ENCODE data around the gene MAL. TPM values are rescaled to one million over a fixed set of nuclear protein-coding genes. Genes with fewer than 3 reads are reported as not detected.

MAL gene
- total and polyA plus RNA-seq, 2 experiments from 2014 or later: 0.24 to 0.31 TPM

- Histone ChIP-seq H3K27ac (ENCODE audit: low read depth) (no peak overlapping the region), H3K4me2 (no peak overlapping the region), H3K4me1 (ENCODE audit: insufficient read depth) (peaks cover 4% of the 10 kb centered on the region), H3K79me2 (replicated peaks; ENCODE audit: insufficient read depth) (no peaks in the 10 kb centered on the region), H3K4me3 (no peak overlapping the region), H3K27me3 (ENCODE audit: insufficient read depth) (no peaks in the 10 kb centered on the region), H3K36me3 (ENCODE audit: insufficient read depth) (no peaks in the 10 kb centered on the region), H3F3A (replicated peaks; ENCODE audit: low read depth) (no peaks in the 10 kb centered on the region), H3K9me2 (ENCODE audit: insufficient read depth) (no peaks in the 10 kb centered on the region), H4K20me1 (replicated peaks; ENCODE audit: insufficient read depth) (no peaks in the 10 kb centered on the region), H2AFZ (0 out of 2 replicates have a peak overlapping the region, but pooled peaks have one; percentile 38)
- Mint-ChIP-seq H3K27me3 (ENCODE audit: insufficient read depth, low read depth, poor library complexity) (peaks cover 22% of the 10 kb centered on the region), H3K27ac (no peak overlapping the region), H3K4me3 (no peak overlapping the region), H3K9me3 (no peaks in the 10 kb centered on the region), H3K4me1 (peaks cover 9% of the 10 kb centered on the region), H3K36me3 (ENCODE audit: low read depth) (no peaks in the 10 kb centered on the region)
- TF ChIP-seq, protein P1, sequence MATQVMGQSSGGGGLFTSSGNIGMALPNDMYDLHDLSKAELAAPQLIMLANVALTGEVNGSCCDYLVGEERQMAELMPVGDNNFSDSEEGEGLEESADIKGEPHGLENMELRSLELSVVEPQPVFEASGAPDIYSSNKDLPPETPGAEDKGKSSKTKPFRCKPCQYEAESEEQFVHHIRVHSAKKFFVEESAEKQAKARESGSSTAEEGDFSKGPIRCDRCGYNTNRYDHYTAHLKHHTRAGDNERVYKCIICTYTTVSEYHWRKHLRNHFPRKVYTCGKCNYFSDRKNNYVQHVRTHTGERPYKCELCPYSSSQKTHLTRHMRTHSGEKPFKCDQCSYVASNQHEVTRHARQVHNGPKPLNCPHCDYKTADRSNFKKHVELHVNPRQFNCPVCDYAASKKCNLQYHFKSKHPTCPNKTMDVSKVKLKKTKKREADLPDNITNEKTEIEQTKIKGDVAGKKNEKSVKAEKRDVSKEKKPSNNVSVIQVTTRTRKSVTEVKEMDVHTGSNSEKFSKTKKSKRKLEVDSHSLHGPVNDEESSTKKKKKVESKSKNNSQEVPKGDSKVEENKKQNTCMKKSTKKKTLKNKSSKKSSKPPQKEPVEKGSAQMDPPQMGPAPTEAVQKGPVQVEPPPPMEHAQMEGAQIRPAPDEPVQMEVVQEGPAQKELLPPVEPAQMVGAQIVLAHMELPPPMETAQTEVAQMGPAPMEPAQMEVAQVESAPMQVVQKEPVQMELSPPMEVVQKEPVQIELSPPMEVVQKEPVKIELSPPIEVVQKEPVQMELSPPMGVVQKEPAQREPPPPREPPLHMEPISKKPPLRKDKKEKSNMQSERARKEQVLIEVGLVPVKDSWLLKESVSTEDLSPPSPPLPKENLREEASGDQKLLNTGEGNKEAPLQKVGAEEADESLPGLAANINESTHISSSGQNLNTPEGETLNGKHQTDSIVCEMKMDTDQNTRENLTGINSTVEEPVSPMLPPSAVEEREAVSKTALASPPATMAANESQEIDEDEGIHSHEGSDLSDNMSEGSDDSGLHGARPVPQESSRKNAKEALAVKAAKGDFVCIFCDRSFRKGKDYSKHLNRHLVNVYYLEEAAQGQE (IDR thresholded peaks at IDR 0.05; ENCODE audit: unreplicated experiment): no peak
- TF ChIP-seq ZNF331 (CRISPR knock-in tag; IDR thresholded peaks at IDR 0.05; ENCODE audit: low read depth) (no peak), NANOG (IDR thresholded peaks at IDR 0.05; ENCODE audit: borderline replicate concordance) (no peak), EZH2phosphoT487 (IDR thresholded peaks at IDR 0.05; ENCODE audit: unreplicated experiment) (no peak), POLR2AphosphoS5 (IDR thresholded peaks at IDR 0.05; ENCODE audit: low read depth) (no peak), ZNF114 (CRISPR knock-in tag; IDR thresholded peaks at IDR 0.05) (no peak), JUNB (IDR thresholded peaks at IDR 0.05; ENCODE audit: unreplicated experiment) (no peak), CREB1 (CRISPR knock-in tag; IDR thresholded peaks at IDR 0.05; ENCODE audit: low read depth) (no peak), STAT1 (IDR thresholded peaks at IDR 0.05; ENCODE audit: unreplicated experiment) (no peak), EZH2 (IDR thresholded peaks at IDR 0.05; ENCODE audit: low read depth, unreplicated experiment) (no peak)
- TF ChIP-seq, protein P2, sequence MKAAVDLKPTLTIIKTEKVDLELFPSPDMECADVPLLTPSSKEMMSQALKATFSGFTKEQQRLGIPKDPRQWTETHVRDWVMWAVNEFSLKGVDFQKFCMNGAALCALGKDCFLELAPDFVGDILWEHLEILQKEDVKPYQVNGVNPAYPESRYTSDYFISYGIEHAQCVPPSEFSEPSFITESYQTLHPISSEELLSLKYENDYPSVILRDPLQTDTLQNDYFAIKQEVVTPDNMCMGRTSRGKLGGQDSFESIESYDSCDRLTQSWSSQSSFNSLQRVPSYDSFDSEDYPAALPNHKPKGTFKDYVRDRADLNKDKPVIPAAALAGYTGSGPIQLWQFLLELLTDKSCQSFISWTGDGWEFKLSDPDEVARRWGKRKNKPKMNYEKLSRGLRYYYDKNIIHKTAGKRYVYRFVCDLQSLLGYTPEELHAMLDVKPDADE (IDR thresholded peaks at IDR 0.05): no peak
- TF ChIP-seq, protein P3, sequence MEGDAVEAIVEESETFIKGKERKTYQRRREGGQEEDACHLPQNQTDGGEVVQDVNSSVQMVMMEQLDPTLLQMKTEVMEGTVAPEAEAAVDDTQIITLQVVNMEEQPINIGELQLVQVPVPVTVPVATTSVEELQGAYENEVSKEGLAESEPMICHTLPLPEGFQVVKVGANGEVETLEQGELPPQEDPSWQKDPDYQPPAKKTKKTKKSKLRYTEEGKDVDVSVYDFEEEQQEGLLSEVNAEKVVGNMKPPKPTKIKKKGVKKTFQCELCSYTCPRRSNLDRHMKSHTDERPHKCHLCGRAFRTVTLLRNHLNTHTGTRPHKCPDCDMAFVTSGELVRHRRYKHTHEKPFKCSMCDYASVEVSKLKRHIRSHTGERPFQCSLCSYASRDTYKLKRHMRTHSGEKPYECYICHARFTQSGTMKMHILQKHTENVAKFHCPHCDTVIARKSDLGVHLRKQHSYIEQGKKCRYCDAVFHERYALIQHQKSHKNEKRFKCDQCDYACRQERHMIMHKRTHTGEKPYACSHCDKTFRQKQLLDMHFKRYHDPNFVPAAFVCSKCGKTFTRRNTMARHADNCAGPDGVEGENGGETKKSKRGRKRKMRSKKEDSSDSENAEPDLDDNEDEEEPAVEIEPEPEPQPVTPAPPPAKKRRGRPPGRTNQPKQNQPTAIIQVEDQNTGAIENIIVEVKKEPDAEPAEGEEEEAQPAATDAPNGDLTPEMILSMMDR (conservative IDR thresholded peaks at IDR 0.05; ENCODE audit: low read depth in 2 of 2): no peak
- TF ChIP-seq, protein P4, sequence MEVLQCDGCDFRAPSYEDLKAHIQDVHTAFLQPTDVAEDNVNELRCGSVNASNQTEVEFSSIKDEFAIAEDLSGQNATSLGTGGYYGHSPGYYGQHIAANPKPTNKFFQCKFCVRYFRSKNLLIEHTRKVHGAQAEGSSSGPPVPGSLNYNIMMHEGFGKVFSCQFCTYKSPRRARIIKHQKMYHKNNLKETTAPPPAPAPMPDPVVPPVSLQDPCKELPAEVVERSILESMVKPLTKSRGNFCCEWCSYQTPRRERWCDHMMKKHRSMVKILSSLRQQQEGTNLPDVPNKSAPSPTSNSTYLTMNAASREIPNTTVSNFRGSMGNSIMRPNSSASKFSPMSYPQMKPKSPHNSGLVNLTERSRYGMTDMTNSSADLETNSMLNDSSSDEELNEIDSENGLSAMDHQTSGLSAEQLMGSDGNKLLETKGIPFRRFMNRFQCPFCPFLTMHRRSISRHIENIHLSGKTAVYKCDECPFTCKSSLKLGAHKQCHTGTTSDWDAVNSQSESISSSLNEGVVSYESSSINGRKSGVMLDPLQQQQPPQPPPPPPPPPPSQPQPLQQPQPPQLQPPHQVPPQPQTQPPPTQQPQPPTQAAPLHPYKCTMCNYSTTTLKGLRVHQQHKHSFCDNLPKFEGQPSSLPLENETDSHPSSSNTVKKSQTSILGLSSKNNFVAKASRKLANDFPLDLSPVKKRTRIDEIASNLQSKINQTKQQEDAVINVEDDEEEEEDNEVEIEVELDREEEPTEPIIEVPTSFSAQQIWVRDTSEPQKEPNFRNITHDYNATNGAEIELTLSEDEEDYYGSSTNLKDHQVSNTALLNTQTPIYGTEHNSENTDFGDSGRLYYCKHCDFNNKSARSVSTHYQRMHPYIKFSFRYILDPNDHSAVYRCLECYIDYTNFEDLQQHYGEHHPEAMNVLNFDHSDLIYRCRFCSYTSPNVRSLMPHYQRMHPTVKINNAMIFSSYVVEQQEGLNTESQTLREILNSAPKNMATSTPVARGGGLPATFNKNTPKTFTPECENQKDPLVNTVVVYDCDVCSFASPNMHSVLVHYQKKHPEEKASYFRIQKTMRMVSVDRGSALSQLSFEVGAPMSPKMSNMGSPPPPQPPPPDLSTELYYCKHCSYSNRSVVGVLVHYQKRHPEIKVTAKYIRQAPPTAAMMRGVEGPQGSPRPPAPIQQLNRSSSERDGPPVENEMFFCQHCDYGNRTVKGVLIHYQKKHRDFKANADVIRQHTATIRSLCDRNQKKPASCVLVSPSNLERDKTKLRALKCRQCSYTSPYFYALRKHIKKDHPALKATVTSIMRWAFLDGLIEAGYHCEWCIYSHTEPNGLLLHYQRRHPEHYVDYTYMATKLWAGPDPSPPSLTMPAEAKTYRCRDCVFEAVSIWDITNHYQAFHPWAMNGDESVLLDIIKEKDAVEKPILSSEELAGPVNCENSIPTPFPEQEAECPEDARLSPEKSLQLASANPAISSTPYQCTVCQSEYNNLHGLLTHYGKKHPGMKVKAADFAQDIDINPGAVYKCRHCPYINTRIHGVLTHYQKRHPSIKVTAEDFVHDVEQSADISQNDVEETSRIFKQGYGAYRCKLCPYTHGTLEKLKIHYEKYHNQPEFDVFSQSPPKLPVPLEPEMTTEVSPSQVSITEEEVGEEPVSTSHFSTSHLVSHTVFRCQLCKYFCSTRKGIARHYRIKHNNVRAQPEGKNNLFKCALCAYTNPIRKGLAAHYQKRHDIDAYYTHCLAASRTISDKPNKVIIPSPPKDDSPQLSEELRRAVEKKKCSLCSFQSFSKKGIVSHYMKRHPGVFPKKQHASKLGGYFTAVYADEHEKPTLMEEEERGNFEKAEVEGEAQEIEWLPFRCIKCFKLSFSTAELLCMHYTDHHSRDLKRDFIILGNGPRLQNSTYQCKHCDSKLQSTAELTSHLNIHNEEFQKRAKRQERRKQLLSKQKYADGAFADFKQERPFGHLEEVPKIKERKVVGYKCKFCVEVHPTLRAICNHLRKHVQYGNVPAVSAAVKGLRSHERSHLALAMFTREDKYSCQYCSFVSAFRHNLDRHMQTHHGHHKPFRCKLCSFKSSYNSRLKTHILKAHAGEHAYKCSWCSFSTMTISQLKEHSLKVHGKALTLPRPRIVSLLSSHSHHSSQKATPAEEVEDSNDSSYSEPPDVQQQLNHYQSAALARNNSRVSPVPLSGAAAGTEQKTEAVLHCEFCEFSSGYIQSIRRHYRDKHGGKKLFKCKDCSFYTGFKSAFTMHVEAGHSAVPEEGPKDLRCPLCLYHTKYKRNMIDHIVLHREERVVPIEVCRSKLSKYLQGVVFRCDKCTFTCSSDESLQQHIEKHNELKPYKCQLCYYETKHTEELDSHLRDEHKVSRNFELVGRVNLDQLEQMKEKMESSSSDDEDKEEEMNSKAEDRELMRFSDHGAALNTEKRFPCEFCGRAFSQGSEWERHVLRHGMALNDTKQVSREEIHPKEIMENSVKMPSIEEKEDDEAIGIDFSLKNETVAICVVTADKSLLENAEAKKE (CRISPR knock-in tag; IDR thresholded peaks at IDR 0.05): no peak
- no peak for ATAC-seq
- no peak for DNase-seq (ENCODE audit: low spot score)
These were observed 32.2 kb downstream of the MAL start for GRCh38 chr2:95057535-95058370.
